ENCODE results near the gene HSPA4L.

HSPA4L gene

DNA sequence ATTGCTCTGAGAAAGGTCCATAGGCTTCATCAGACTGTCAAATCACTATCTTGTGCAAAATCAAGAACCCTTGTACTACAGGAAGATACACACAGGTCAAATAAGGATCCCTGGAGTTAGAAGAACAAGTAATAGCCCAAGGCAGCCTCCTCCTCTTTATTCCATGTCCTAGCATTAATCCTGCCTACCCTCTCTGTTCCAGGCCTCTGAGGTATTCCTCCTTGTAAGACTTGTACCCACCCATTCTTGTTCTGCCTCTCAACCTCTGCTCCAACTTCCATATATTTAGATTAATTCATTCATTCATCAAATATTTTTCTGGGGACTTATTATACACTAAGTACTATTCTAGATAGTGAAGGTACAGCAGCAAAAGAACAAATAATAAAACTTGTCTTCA is 88.2 kb downstream of the HSPA4L start:
- DNase-seq (ENCODE audit: low read depth in 2 of 2) = no peak

DNA sequence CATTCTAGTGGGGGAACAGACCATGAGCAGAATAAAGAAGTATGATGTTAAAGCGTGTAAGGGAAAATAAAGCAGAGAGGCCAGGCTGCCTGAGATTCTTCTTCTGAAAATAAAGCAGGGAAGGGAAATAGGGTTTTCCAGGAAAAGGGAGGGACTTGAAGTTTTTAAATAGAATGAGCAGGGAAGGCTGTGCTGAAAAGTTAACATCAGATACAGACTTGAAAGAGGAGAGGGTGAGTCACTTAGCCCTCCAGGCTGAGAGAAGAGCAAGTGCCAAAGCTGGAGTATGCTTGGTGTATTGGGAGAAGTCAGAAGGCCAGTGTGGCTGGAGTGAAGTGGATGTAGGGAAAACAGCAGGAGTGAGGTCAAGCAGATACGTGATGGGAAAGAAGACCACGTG is 88.6 kb downstream of the HSPA4L start:
- no peak for DNase-seq (ENCODE audit: low read depth in 2 of 2)

DNA sequence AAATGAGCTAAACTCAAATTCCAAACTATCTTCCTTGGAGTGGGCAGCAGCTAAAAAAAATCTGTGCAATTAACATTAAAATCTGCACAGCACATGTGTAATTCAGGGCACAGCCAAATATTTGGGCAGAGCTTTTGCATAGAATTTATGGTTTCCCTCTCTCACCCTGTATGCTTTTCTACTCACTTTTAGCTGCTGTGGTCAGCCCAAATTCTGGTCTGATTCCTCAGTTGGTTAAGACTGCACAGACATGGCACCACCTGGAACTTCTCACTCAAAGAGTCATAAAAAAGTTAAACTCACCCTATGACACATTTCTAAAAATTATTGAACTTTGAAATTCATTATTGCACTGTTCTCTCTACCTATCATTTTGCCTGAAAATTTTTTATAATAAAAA is 93.7 kb downstream of the HSPA4L start:
- DNase-seq (ENCODE audit: low read depth in 2 of 2) = no peak

DNA sequence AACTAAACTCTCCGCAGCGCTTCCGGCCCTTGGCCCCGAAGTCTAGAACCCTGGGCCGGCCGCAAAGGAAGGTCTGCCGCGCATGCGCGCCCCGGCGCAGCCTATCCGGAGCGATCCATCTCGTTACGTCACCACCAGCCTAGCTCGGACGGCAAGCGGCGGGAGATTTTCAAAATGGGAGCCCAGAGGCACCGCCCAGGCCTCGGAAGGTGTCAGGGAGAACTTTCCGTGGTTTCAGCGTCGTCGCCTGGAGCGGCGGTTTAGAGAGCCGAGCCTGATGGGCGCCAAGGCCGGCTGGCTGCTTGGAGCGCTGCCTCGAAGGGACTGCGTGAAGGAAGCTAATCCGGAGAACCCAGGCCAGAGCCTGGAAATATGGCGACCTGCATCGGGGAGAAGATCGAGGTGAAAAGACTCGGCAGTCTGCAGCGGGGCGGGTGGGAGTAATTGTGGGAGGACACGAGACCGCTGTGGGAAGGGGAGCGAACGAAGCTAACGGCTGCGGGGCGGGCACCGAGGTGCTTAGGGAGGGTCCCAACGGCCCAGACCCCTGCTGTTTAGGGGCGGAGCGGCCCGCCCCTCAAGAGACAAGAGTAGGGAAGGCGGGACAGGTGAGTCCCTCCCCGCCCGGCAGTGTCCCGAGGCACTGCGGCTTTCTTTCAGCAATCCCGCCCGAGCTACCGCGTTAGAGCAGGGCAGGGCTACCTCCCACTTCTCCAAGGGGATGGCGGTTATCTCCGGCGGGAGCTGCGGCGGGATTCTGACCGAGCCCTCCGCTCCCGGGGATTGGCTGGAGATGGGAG is 98.8 kb downstream of the HSPA4L start, which contains the start of gene PLK4:
PLK4 (plus strand) TSS at position 131 of the 800 bp plus-strand sequence; CDS start at position 373, 242 bp downstream.
- DNase-seq (ENCODE audit: low read depth in 2 of 2) = peak; percentile 93

DNA sequence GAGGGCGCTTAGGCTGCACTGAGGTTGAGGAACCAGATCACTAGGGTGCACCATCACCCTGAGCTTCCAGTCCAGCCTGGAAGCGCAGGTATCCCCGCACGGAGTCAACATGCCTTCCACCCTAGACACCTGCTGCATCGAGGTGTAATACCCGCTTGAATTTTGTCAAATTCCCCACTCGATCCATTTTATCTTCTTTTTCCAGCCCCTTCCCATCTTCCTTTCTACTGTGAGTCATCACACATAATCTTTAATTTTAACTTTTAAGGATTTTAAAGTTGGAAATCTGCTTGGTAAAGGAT is 99.4 kb downstream of the HSPA4L start:
- DNase-seq (ENCODE audit: low read depth in 2 of 2) = no peak

DNA sequence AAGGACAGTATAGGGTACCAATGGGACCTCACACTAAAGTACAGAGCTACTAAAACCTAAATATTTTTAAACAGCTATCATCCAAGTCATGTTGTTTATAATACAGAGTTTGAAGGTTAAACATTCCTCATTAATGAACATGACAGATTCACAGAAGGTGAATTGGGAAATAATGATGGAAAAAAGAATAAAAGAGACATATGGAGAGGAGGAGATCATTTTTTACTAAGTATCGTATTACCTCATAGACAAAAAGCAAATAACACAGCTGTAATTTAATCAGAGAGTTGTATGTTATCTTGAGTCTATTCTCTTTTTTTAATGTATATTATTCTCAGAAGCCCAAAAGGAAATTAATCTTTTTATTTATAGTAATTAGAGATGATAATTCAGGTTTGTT is 106.4 kb downstream of the HSPA4L start:
- no peak for DNase-seq (ENCODE audit: low read depth in 2 of 2)

DNA sequence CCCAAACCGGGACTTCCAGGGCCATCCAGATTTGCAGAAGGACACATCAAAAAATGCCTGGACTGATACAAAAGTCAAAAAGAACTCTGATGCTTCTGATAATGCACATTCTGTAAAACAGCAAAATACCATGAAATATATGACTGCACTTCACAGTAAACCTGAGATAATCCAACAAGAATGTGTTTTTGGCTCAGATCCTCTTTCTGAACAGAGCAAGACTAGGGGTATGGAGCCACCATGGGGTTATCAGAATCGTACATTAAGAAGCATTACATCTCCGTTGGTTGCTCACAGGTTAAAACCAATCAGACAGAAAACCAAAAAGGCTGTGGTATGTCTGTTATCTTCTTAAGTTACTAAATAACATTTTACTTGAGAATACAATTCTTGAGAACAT is 107.8 kb downstream of the HSPA4L start:
- DNase-seq (ENCODE audit: low read depth in 2 of 2) = no peak
